GM19043 (cell line): ENCODE results near the gene PCBP3.
"Not testable (repeated sequence)": the region's sequence is repeated elsewhere in the genome, so short reads cannot be mapped to it uniquely, and the experiment has no call there.

ENCODE experiments used
- ATAC-seq: cut with Tn5 transposase; IDR thresholded peaks from one replicate; pipeline ENCODE4 v1.9.1; 2021; ENCODE audit warnings: low read depth; ENCODE audit not compliant: unreplicated experiment

The PCBP3 gene

GRCh38 chr21:45971616-45972352 is 328.3 kb downstream of the PCBP3 start:
- no peak for ATAC-seq

- ATAC-seq, result no peak
These were observed 328.8 kb downstream of the PCBP3 start for GRCh38 chr21:45972353-45972715.

GRCh38 chr21:45972716-45973474 is 329.4 kb downstream of the PCBP3 start:
- no peak for ATAC-seq

GRCh38 chr21:45973475-45974072 is 330.0 kb downstream of the PCBP3 start:
- no peak for ATAC-seq

- ATAC-seq, result no peak
These were observed 330.8 kb downstream of the PCBP3 start for GRCh38 chr21:45974073-45975019.

GRCh38 chr21:45975020-45975666 is 331.6 kb downstream of the PCBP3 start:
- no peak for ATAC-seq

- ATAC-seq, result not testable (repeated sequence)
These were observed 332.3 kb downstream of the PCBP3 start for GRCh38 chr21:45975667-45976409.

GRCh38 chr21:45976701-45977311 is 333.3 kb downstream of the PCBP3 start:
- no peak for ATAC-seq

GRCh38 chr21:45977396-45977795 is 333.9 kb downstream of the PCBP3 start:
- ATAC-seq, result no peak

GRCh38 chr21:45979141-45979631 is 335.7 kb downstream of the PCBP3 start:
- no peak for ATAC-seq

- ATAC-seq, result no peak
These were observed 336.1 kb downstream of the PCBP3 start for GRCh38 chr21:45979651-45980050.

GRCh38 chr21:45980271-45980670 is 336.7 kb downstream of the PCBP3 start:
- ATAC-seq, result no peak

- ATAC-seq, result no peak
These were observed 337.2 kb downstream of the PCBP3 start for GRCh38 chr21:45980697-45981096.

GRCh38 chr21:45981151-45982091 is 337.9 kb downstream of the PCBP3 start, which contains the start of gene COL6A1:
COL6A1 (plus strand) TSS chr21:45981770; CDS start chr21:45981851, 81 bp downstream.
- ATAC-seq, result no peak

GRCh38 chr21:45982092-45982757 is 338.7 kb downstream of the PCBP3 start:
- ATAC-seq, result no peak

- no peak for ATAC-seq
These were observed 339.5 kb downstream of the PCBP3 start for GRCh38 chr21:45982758-45983648.
